ENCODE results near the gene HPX. TPM values are rescaled to one million over a fixed set of nuclear protein-coding genes. Genes with fewer than 3 reads are reported as not detected.

HPX gene
- total and polyA plus RNA-seq, 2 of the 13 experiments (the other 11 are each of a cell fraction or from before 2014, with no cell fraction given) = 9.2 to 57.4 TPM

GRCh38 chr11:6455070-6455469, 14.3 kb upstream of the HPX start (continued):
- TF ChIP-seq HMG20B (CRISPR knock-in tag; conservative IDR thresholded peaks at IDR 0.05) (no peak), ZNF547 (CRISPR knock-in tag; IDR thresholded peaks at IDR 0.05) (no peak)

- no peak overlapping the region for H3K4me2 ChIP-seq (ENCODE audit: low read depth, low read length)
- in situ Hi-C loops (cut with HindIII; ENCODE audit: extremely low pct_ligation_motif_present, low pct_unique_long_range_greater_than_20kb) = no loop called here
- intact Hi-C loops (cut with micrococcal nuclease; ENCODE audit: unreplicated experiment) = no loop called here
- H3K9me3 ChIP-seq (ENCODE audit: low read length) = no peaks in the 10 kb centered on the region
- ATAC-seq (no peak), DNase-seq (ENCODE audit: low spot score) (no peak), FAIRE-seq (no peak)
- H2AFZ ChIP-seq (ENCODE audit: low read length) = no peak overlapping the region
- no peaks in the 10 kb centered on the region for H3K79me2 ChIP-seq (ENCODE audit: insufficient read depth, low read length)
- H3K27ac ChIP-seq (ENCODE audit: extremely low read length, insufficient read depth, low read length) = no peak overlapping the region
- WGBS (ENCODE audit: low lambda C conversion rate) = 97% methylated on average over 2 of the region's 2 CpGs
- H4K20me1 ChIP-seq (ENCODE audit: insufficient read depth, low read length) = no peaks in the 10 kb centered on the region
- no peak overlapping the region for H3K9ac ChIP-seq (ENCODE audit: insufficient read depth, low read depth, low read length)
- ChIA-PET POLR2A (no interaction called here), CTCF (ENCODE audit: low intra/inter-chr PET ratio, low total read pairs) (no interaction called here)
- H3K36me3 ChIP-seq (replicated peaks in 1 of 2; ENCODE audit: control insufficient read depth in 1 of 2, insufficient read depth in 2 of 2, low read length in 2 of 2) = peaks cover 6 to 7% of the 10 kb centered on the region in 2 experiments; a peak in 3 of 5 replicates
- TF ChIP-seq MAX (IDR thresholded peaks at IDR 0.05) = no peak
- TF ChIP-seq ZSCAN25 (CRISPR knock-in tag; IDR thresholded peaks at IDR 0.05) = no peak
- peak; percentile 71 to 77 for TF ChIP-seq MAFK (conservative IDR thresholded peaks at IDR 0.05 in 1 of 2, IDR thresholded peaks at IDR 0.05 in 1 of 2; ENCODE audit: low read length in 2 of 2)
- peak; percentile 64 for TF ChIP-seq MAFF (IDR thresholded peaks at IDR 0.05; ENCODE audit: low read depth, low read length)
- no peak for TF ChIP-seq ZNF160 (CRISPR knock-in tag; IDR thresholded peaks at IDR 0.05)
- no peak overlapping the region for H3K4me3 ChIP-seq (replicated peaks in 1 of 3; ENCODE audit: insufficient read depth in 1 of 3, low read depth in 2 of 3, low read length in 3 of 3)
- no TSS peak for BruUV-seq (replicated peaks)
- H3K27me3 ChIP-seq (ENCODE audit: control insufficient read depth in 1 of 2, insufficient read depth in 2 of 2, low read length in 2 of 2) = no peaks in the 10 kb centered on the region
- H3K4me1 ChIP-seq (ENCODE audit: insufficient read depth, low read length) = no peaks in the 10 kb centered on the region
Measured at GRCh38 chr11:6453152-6453551, 12.4 kb upstream of the HPX start.

- intact Hi-C loops (cut with micrococcal nuclease; ENCODE audit: unreplicated experiment) = no loop called here
- Histone ChIP-seq H3K27ac (ENCODE audit: extremely low read length, insufficient read depth, low read length) (no peak overlapping the region), H3K36me3 (replicated peaks in 1 of 2; ENCODE audit: control insufficient read depth in 1 of 2, insufficient read depth in 2 of 2, low read length in 2 of 2) (peaks cover 6 to 7% of the 10 kb centered on the region in 2 experiments; a peak in 3 of 5 replicates), H3K4me1 (ENCODE audit: insufficient read depth, low read length) (no peaks in the 10 kb centered on the region), H3K27me3 (ENCODE audit: control insufficient read depth in 1 of 2, insufficient read depth in 2 of 2, low read length in 2 of 2) (no peaks in the 10 kb centered on the region), H2AFZ (ENCODE audit: low read length) (no peak overlapping the region), H3K4me3 (replicated peaks in 1 of 3; ENCODE audit: insufficient read depth in 1 of 3, low read depth in 2 of 3, low read length in 3 of 3) (no peak overlapping the region), H4K20me1 (ENCODE audit: insufficient read depth, low read length) (no peaks in the 10 kb centered on the region), H3K4me2 (ENCODE audit: low read depth, low read length) (no peak overlapping the region), H3K9ac (ENCODE audit: insufficient read depth, low read depth, low read length) (no peak overlapping the region), H3K79me2 (ENCODE audit: insufficient read depth, low read length) (no peaks in the 10 kb centered on the region), H3K9me3 (ENCODE audit: low read length) (no peaks in the 10 kb centered on the region)
- FAIRE-seq = no peak
- ATAC-seq = no peak
- DNase-seq (ENCODE audit: low spot score) = no peak
- ChIA-PET CTCF (ENCODE audit: low intra/inter-chr PET ratio, low total read pairs) (no interaction called here), POLR2A (no interaction called here)
- in situ Hi-C loops (cut with HindIII; ENCODE audit: extremely low pct_ligation_motif_present, low pct_unique_long_range_greater_than_20kb) = no loop called here
- no TSS peak for BruUV-seq (replicated peaks)
- WGBS (ENCODE audit: low lambda C conversion rate) = 84% methylated on average over 3 of the region's 3 CpGs
- TF ChIP-seq ZNF687 (CRISPR knock-in tag; IDR thresholded peaks at IDR 0.05) (no peak), SIX4 (CRISPR knock-in tag; IDR thresholded peaks at IDR 0.05) (no peak), GLMP (CRISPR knock-in tag; IDR thresholded peaks at IDR 0.05; ENCODE audit: borderline replicate concordance) (no peak), ASH2L (IDR thresholded peaks at IDR 0.05; ENCODE audit: insufficient read length, low read depth, low read length) (no peak)
Measured at GRCh38 chr11:6452219-6452618, 11.4 kb upstream of the HPX start.

Data from HepG2 (cell line).